Measurements from ENCODE around the gene PRKG1.

Gene PRKG1

GRCh38 chr10:51861051-51861450 is 786.8 kb downstream of the PRKG1 start:
- DNase-seq = no peak

DNA sequence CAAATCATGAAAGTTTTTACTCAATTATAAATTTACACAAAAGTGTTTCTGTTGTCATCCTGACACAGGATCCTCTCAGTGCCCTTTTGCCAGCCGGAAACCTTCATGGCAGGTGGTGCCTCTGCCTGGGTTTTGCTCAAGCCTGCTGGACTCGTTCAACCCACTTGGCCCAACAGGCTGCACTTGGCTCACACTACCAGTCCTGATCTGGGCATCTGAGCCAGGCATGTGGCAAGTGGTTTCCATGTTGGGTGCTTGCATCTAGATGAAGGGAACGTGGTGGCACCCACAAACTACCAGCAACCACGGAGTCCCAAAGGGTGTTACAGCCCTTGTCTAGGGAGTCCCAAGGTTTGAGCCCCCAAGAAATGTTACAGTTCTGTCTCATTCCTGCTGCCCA is 787.4 kb downstream of the PRKG1 start:
- no peak for DNase-seq

- no peak for DNase-seq
Observed at GRCh38 chr10:51862149-51862548, 787.9 kb downstream of the PRKG1 start.

DNA sequence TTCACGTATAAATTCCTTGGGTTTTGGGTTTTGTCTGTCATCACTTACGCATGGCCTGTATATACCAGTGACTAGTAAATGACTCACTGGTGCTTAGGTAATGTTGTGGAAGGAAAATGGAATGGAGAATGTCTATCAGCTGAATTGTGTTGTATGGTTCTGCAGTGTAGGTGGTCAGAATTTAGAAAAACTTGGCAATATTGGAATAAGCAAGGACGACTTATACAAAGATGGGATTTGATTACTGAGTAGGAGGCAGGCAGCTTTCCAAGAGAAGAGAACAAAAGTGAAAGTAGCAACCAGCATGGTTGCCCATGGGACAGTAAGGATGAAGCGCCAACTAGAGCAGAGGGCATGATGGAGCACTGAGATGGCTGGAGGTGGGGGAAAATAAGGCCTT is 793.7 kb downstream of the PRKG1 start:
- no peak for DNase-seq

GRCh38 chr10:51874131-51874530 is 799.8 kb downstream of the PRKG1 start:
- no peak for DNase-seq

- DNase-seq = no peak
Observed at GRCh38 chr10:51875610-51876009, 801.3 kb downstream of the PRKG1 start.

GRCh38 chr10:51876503-51876902 is 802.2 kb downstream of the PRKG1 start:
- no peak for DNase-seq

DNA sequence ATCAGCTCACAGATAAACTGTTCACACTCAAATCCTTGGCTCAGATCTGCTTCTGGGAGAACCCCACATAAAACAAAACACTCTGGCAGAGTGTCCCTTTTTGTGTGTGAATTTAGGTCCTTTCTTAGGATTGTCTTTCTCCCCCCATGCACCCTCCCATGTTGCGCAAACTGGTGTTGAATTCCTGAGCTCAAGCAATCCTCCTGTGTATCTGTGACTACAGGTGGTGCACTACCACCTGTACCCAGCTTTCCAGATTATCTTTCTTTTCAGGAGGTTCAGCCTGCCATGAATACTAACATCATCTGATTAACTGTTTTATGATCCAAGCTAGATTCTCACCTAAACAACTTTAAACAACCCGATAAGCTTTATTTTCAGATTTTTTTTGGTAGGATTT is 802.7 kb downstream of the PRKG1 start:
- no peak for DNase-seq

DNA sequence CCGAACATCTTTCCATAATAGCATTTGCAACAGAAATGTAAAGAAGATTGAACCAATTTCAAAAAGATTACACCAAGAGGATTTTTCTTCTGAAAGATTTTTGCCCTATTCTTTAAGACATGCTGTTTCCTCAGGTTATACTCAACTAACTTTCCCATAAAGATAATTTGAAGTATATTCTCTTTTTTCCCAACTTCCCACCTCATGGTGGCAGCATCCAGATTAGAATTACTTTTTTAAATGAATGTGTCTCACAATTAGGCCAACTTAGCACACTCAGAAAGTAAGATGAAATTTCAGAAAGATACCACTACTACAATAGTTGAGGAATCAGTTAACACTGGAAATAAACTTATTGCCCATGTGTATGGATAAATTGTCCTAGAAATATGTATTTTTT is 803.3 kb downstream of the PRKG1 start:
- no peak for DNase-seq

DNA sequence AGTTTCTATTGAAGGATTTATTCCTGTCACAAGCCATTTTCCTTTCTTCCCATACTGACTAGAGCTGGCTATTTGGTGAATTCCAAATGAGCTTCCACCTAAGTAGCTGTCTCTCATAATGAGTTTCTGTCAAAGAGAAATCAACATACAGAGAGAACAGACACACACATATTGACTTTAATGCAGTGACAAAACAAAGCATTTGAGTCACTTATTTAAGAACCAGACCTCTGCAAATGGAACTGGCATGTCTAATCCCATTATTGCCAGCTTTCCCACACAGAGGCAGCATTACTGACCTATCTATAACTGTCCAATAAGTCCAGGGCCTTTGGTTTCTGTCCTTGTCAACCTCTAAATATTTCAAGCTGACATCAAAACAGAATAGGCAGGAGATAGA is 804.4 kb downstream of the PRKG1 start:
- no peak for DNase-seq

DNA sequence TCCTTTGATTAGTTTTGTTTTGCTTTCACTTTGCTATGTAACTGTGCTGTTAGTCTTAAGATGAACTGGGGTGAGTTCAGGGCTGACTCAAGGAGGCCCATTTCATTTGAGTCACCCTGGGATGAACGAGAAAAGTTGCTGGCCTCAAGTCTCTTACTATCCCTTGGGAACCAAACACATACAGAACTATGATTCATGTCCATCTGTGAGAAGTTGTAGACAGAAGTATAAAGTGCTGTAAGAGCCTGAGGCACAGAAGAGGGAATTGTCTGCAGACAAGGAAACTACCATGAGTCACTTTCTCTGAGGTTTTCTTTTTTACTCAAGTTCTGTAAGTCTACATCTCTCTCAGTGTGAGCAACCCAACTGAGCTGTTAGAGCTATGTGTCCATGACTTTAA is 805.0 kb downstream of the PRKG1 start:
- no peak for DNase-seq

GRCh38 chr10:51881213-51881612 is 806.9 kb downstream of the PRKG1 start:
- DNase-seq = no peak

GRCh38 chr10:51886438-51887068 is 812.3 kb downstream of the PRKG1 start:
- no peak for DNase-seq

- no peak for DNase-seq
Observed at GRCh38 chr10:51888263-51888662, 814.0 kb downstream of the PRKG1 start.

DNA sequence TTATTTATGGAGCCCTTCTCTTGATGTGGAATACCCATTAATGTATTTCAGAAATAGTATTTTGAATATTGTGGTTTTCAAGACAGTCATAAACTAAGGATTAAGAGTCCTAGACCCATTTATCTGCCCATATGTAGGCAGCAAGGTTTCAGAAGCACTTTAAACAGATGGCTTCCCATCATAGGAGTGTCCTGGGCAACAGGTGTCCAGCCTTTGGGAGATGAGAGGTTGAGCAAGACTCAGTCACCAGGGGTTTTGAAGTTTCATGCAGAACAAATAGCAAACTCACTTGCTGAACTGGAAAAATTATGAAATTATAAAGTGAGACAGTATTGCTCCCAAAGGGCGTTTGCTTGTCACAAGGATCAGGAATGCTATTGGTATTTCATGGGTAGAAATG is 818.0 kb downstream of the PRKG1 start:
- DNase-seq = no peak

- no peak for DNase-seq
Observed at GRCh38 chr10:51892965-51893658, 818.8 kb downstream of the PRKG1 start.

DNA sequence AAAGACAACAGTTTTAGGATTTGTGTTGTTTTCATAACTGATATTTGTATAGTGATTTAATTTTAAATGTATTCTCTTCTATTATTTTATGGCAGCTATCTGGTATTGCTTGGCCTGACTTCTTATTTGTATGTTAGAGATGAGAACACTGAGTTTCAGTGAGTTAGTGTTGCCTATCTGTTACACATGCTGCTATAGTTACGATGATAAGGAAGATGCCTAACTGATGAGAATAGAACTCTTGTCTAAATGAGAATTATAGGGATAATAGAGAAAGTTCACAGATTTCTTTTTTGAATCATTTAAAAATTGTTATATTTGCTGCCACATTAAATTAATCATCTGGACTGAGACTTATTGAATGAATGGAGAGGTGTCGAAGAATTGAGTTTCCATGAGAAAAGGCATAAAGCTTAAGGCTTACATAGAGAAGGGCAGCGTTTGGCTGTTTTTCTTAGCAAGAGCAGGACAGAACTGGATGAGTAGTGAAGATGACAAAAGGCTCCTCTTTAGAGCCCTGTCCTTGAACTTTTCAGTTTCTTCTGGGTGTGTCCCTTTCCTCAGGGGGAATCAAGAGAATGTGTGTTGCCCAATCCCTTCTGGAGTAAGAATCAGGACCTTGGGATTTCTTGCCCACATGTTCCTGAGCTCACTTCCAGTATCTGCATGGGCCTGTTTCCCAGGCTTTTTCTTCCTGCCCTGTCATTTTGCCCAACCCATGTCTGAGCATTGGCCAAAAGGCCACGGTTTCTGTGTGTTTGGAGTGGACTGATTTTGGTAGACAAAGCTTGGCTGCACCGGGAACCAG is 820.7 kb downstream of the PRKG1 start:
- no peak for DNase-seq

DNA sequence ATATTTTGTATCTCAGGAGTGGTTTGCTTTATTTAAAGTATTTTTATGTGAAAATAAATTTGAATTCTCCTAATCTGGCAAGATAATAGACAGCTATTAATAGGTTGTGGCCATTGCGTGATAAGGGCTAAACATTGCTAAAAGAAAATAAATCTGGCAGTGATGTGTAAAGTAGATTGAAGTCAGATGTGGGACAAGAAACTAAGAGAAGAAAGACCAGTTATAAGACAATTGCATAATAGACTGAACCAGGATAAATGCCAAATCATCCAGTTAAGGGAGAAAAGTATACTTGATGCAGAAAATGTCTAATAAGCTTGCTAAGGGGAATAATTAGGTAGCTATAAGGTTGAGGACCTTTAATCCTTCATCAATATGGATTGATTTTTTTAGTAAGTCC is 822.6 kb downstream of the PRKG1 start:
- DNase-seq = no peak

DNA sequence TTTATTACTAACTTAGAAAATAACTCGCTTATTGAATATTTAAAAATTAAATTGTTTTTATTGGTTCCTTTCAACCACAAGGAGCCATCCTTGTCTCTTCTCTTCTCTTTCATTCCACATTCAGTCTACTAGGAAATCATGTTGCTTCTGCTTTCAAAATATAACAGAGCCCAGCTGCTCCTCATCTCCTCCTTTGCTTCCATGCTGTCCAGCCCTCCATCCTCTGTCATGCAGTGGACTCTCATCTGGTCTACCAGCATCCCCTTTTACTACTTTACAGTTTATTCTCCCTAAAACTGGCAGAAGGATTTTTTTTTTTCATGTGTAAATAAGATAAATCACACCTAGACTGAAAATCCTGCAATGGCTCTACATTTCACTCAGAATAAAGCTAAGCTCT is 823.3 kb downstream of the PRKG1 start:
- DNase-seq = no peak

DNA sequence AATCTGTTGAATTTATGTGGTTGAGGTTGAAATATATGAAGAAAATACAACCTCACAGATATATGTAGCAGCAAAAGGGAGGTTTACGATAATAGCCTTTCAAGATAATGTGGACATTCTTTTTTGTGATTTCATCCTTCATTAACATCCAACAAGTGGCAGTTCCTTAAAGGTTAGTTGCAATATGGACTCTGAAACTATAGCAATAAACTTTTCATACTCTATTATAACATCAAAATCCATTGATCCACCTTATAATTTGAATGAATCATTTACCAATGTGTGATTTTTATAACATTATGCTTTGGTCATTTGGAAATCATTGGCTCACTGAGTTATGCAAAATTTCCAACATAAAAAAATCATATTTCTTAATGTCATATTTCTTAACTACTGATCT is 825.9 kb downstream of the PRKG1 start:
- DNase-seq = no peak

- DNase-seq = no peak
Observed at GRCh38 chr10:51903675-51904074, 829.4 kb downstream of the PRKG1 start.

- no peak for DNase-seq
Observed at GRCh38 chr10:51905032-51905431, 830.7 kb downstream of the PRKG1 start.

GRCh38 chr10:51907361-51907760 is 833.1 kb downstream of the PRKG1 start:
- no peak for DNase-seq

- DNase-seq = no peak
Observed at GRCh38 chr10:51910189-51910588, 835.9 kb downstream of the PRKG1 start.

Measured in NCI-H1436 treated with DMSO at 0.1 percent for 48 hours (cell line).